Liver (tissue), 9 donors: ENCODE results near the gene ANXA6. TPM values are rescaled to one million over a fixed set of nuclear protein-coding genes. Genes with fewer than 3 reads are reported as not detected.

Experiments used
- DNase-seq: peaks from one replicate; pipeline ENCODE4 v3.0.0-alpha.2; 2017; ENCODE audit warnings: low spot score
- H3K27ac ChIP-seq, 2 donors: one replicate each; pipeline ENCODE4 v1.7.0; 2013; ENCODE audit warnings: inconsistent platforms in 2 of 2, low read length in 2 of 2, control low read depth in 1 of 2, low read depth in 1 of 2, mild to moderate bottlenecking in 1 of 2
- H3K27me3 ChIP-seq, 4 donors: one replicate each; pipeline versions ENCODE4 v1.6.1 to v1.7.0; 2013; ENCODE audit warnings: low read length in 3 of 4, inconsistent platforms in 1 of 4, mild to moderate bottlenecking in 1 of 4, moderate library complexity in 1 of 4; ENCODE audit not compliant: control insufficient read depth in 4 of 4, insufficient read depth in 4 of 4
- H3K36me3 ChIP-seq, 4 donors: one replicate each; pipeline versions ENCODE4 v1.6.1 to v1.7.0; 2013; ENCODE audit warnings: low read length in 3 of 4, mild to moderate bottlenecking in 3 of 4, low read depth in 1 of 4, moderate library complexity in 1 of 4; ENCODE audit not compliant: control insufficient read depth in 4 of 4, insufficient read depth in 3 of 4
- H3K4me1 ChIP-seq, 4 donors: one replicate each; pipeline versions ENCODE4 v1.6.1 to v1.7.0; 2013; ENCODE audit warnings: low read length in 3 of 4, mild to moderate bottlenecking in 3 of 4, moderate library complexity in 1 of 4; ENCODE audit not compliant: control insufficient read depth in 4 of 4, insufficient read depth in 4 of 4
- H3K4me3 ChIP-seq, 3 donors: one replicate each; pipeline versions ENCODE4 v1.6.1 to v1.7.0; 2013; ENCODE audit warnings: low read length in 3 of 3, control low read depth in 1 of 3, low read depth in 1 of 3, mild to moderate bottlenecking in 1 of 3
- H3K9ac ChIP-seq, 2 donors: one replicate each; pipeline ENCODE4 v1.7.0; 2013; ENCODE audit warnings: low read length in 2 of 2, mild to moderate bottlenecking in 2 of 2, moderate library complexity in 2 of 2, control low read depth in 1 of 2, low read depth in 1 of 2
- H3K9me3 ChIP-seq, 4 donors: one replicate each; pipeline versions ENCODE4 v1.6.1 to v1.7.0; 2013; ENCODE audit warnings: low read length in 3 of 4; ENCODE audit not compliant: control insufficient read depth in 4 of 4
- ATF3 ChIP-seq: IDR thresholded peaks from 2 replicates; pipeline ENCODE4 v1.6.1; 2016; ENCODE audit warnings: antibody characterized with exemption
- CTCF ChIP-seq: fragments of 150-350 bp; IDR thresholded peaks from 2 replicates; pipeline ENCODE4 v1.5.1; 2017; ENCODE audit warnings: improper control_type of control experiment, low read depth, low read length; ENCODE audit not compliant: missing input control
- EGR1 ChIP-seq, 2 donors: IDR thresholded peaks; 2 replicates each; pipeline ENCODE4 v1.6.1; 2016 to 2018; ENCODE audit warnings: antibody characterized with exemption in 2 of 2, low read depth in 2 of 2
- FOXA1 ChIP-seq: IDR thresholded peaks from 2 replicates; pipeline ENCODE4 v1.6.1; 2016; ENCODE audit warnings: antibody characterized with exemption
- FOXA2 ChIP-seq: IDR thresholded peaks from 2 replicates; pipeline ENCODE4 v1.6.1; 2016; ENCODE audit warnings: antibody characterized with exemption
- GABPA ChIP-seq, 2 donors: IDR thresholded peaks in 1 of 2; conservative IDR thresholded peaks in 1 of 2; 2 replicates each; pipeline ENCODE4 v1.6.1; 2016; ENCODE audit warnings: antibody characterized with exemption in 2 of 2, mild to moderate bottlenecking in 1 of 2, moderate library complexity in 1 of 2
- HNF4A ChIP-seq, 2 donors: conservative IDR thresholded peaks; 2 replicates each; pipeline ENCODE4 v1.6.1; 2016; ENCODE audit warnings: antibody characterized with exemption in 2 of 2, mild to moderate bottlenecking in 2 of 2
- HNF4G ChIP-seq: IDR thresholded peaks from 2 replicates; pipeline ENCODE4 v1.6.1; 2016; ENCODE audit warnings: antibody characterized with exemption
- JUND ChIP-seq, 2 donors: IDR thresholded peaks; 2 replicates each; pipeline ENCODE4 v1.6.1; 2016; ENCODE audit warnings: antibody characterized with exemption in 2 of 2
- MAX ChIP-seq: IDR thresholded peaks from 2 replicates; pipeline ENCODE4 v1.6.1; 2016; ENCODE audit warnings: antibody characterized with exemption
- NR2F2 ChIP-seq: IDR thresholded peaks from 2 replicates; pipeline ENCODE4 v1.6.1; 2016; ENCODE audit warnings: antibody characterized with exemption
- RAD21 ChIP-seq, 2 donors: IDR thresholded peaks; 2 replicates each; pipeline ENCODE4 v1.6.1; 2016; ENCODE audit warnings: antibody characterized with exemption in 2 of 2, mild to moderate bottlenecking in 2 of 2
- REST ChIP-seq: IDR thresholded peaks from 2 replicates; pipeline ENCODE4 v1.6.1; 2016; ENCODE audit warnings: antibody characterized with exemption, mild to moderate bottlenecking
- RXRA ChIP-seq, 2 donors: IDR thresholded peaks; 2 replicates each; pipeline ENCODE4 v1.6.1; 2017 to 2018; ENCODE audit warnings: antibody characterized with exemption in 2 of 2, mild to moderate bottlenecking in 1 of 2
- SP1 ChIP-seq: IDR thresholded peaks from 2 replicates; pipeline ENCODE4 v1.6.1; 2018; ENCODE audit warnings: antibody characterized with exemption, mild to moderate bottlenecking
- TAF1 ChIP-seq: conservative IDR thresholded peaks from 2 replicates; pipeline ENCODE4 v1.6.1; 2016; ENCODE audit warnings: antibody characterized with exemption, mild to moderate bottlenecking
- YY1 ChIP-seq: IDR thresholded peaks from 2 replicates; pipeline ENCODE4 v1.6.1; 2016; ENCODE audit warnings: antibody characterized with exemption, mild to moderate bottlenecking
- ZBTB33 ChIP-seq: IDR thresholded peaks from 2 replicates; pipeline ENCODE4 v1.6.1; 2016; ENCODE audit warnings: antibody characterized with exemption
- WGBS: extraction: QIAGEN DNeasy Blood & Tissue Kit; methylation state at CpG from one replicate; pipeline ENCODE4 v1.1.7; 2013; 5-methylcytosine and 5-hydroxymethylcytosine counted together
- polyA plus RNA-seq, 2 donors: library from polyadenylated mRNA; stranded (reverse) in 1 of 2; unstranded in 1 of 2; fragments of 200-250 nt in 1 of 2; fragments of >200 nt in 1 of 2; fragmentation: Nextera tagmentation in 1 of 2; extraction: Ambion mirVana in 1 of 2; gene quantifications; one replicate each; pipeline versions ENCODE4 v1.2.1 to v1.2.3, GENCODE V29; 2013 to 2015
- total RNA-seq, 2 donors: library from RNA; depleted of rRNA; stranded (reverse); fragments of >200 nt; gene quantifications; one replicate each; pipeline ENCODE4 v1.2.3, GENCODE V29; 2014
- donor health status: healthy.
- donor health status: healthy.
- donor health status: healthy.
- donor health status: healthy.
- donor health status: healthy.

Gene ANXA6
- total and polyA plus RNA-seq, 4 donors = 52.7 to 215 (median 126) TPM

GRCh38 chr5:151071021-151071420, 86.6 kb downstream of the ANXA6 start:
- TF ChIP-seq MAX (no peak), FOXA2 (no peak), TAF1 (no peak), RXRA (IDR thresholded peaks at IDR 0.05) (no peak), SP1 (no peak)
- no peak overlapping the region for H3K27ac ChIP-seq
- H3K27me3 ChIP-seq = no peaks in the 10 kb centered on the region
- no peak overlapping the region for H3K9ac ChIP-seq
- H3K4me3 ChIP-seq = no peak overlapping the region
- WGBS = 99% methylated on average over 4 of the region's 4 CpGs
- peaks cover 0 to 11% (median 6%) of the 10 kb centered on the region in 4 donors for H3K36me3 ChIP-seq
- DNase-seq = no peak
- H3K9me3 ChIP-seq = no peaks in the 10 kb centered on the region
- peaks cover 12 to 40% (median 23%) of the 10 kb centered on the region in 4 donors for H3K4me1 ChIP-seq

GRCh38 chr5:151070449-151070848, 87.1 kb downstream of the ANXA6 start:
- H3K4me1 ChIP-seq = peaks cover 9 to 34% (median 17%) of the 10 kb centered on the region in 4 donors
- WGBS = 73% methylated on average over 2 of the region's 2 CpGs

More at GRCh38 chr5:151070449-151070848, 87.1 kb downstream of the ANXA6 start:
- no peaks in the 10 kb centered on the region for H3K27me3 ChIP-seq
- no peak overlapping the region for H3K27ac ChIP-seq
- no peaks in the 10 kb centered on the region for H3K9me3 ChIP-seq
- H3K4me3 ChIP-seq = no peak overlapping the region
- no peak overlapping the region for H3K9ac ChIP-seq
- TF ChIP-seq CTCF (no peak), REST (no peak), NR2F2 (no peak), HNF4A (conservative IDR thresholded peaks at IDR 0.05) (no peak), GABPA (IDR thresholded peaks at IDR 0.05 in 1 of 2, conservative IDR thresholded peaks at IDR 0.05 in 1 of 2) (no peak), RAD21 (IDR thresholded peaks at IDR 0.05) (no peak), FOXA2 (no peak), SP1 (no peak), YY1 (no peak), ATF3 (no peak), JUND (IDR thresholded peaks at IDR 0.05) (no peak), HNF4G (no peak), ZBTB33 (no peak), RXRA (IDR thresholded peaks at IDR 0.05) (no peak), MAX (no peak), EGR1 (IDR thresholded peaks at IDR 0.05; ENCODE audit: low read depth in 2 of 2) (no peak), FOXA1 (no peak), TAF1 (no peak)
- peaks cover 0 to 11% (median 6%) of the 10 kb centered on the region in 4 donors for H3K36me3 ChIP-seq
- DNase-seq = no peak
